PC-9 (cell line): ENCODE measurements around the gene SLC1A7. TPM values are rescaled to one million over a fixed set of nuclear protein-coding genes. Genes with fewer than 3 reads are reported as not detected.

Experiments
- BruUV-seq: library from RNA; stranded (reverse); fragments of 400-500 nt; replicated peaks from 2 replicates; lab custom pipeline; 2021; lab: Mats Ljungman, UMichigan
- CTCF ChIA-PET: fragments of 300-600 bp; sonication (Branson Sonifier 250); formaldehyde crosslinking; loops from one replicate; lab custom pipeline; 2022; ENCODE audit warnings: antibody characterized with exemption; lab: Charles Lee
- POLR2A ChIA-PET: fragments of 300-600 bp; sonication (Branson Sonifier 250); formaldehyde crosslinking; loops from one replicate; lab custom pipeline; 2022; ENCODE audit warnings: antibody characterized with exemption; ENCODE audit not compliant: unreplicated experiment; lab: Charles Lee
- DNase-seq, 2 experiments: peaks; one replicate each; pipeline versions ENCODE4 v3.0.0 to v3.0.0-alpha.2; 2015 to 2022; ENCODE audit warnings: mixed read lengths in 1 of 2
- H2AFZ ChIP-seq: fragments of 200-600 bp; sonication (generic); 2 replicates; pipeline ENCODE4 v1.8.1; 2017; ENCODE audit warnings: antibody characterized with exemption
- H3F3A ChIP-seq: fragments of 200-600 bp; sonication (generic); 2 replicates; pipeline ENCODE4 v1.8.1; 2017; ENCODE audit warnings: antibody characterized with exemption, mild to moderate bottlenecking, low read depth; ENCODE audit not compliant: insufficient read depth
- H3K27ac ChIP-seq: fragments of 200-600 bp; sonication (generic); 2 replicates; pipeline ENCODE4 v1.6.1; 2016; ENCODE audit warnings: mixed run types
- H3K27me3 ChIP-seq: fragments of 200-600 bp; sonication (generic); 2 replicates; pipeline ENCODE4 v1.6.1; 2016; ENCODE audit warnings: low read depth, mixed run types; ENCODE audit not compliant: insufficient read depth
- H3K36me3 ChIP-seq: fragments of 200-600 bp; sonication (generic); 2 replicates; pipeline ENCODE4 v1.6.1; 2016; ENCODE audit warnings: low read depth, mixed run types
- H3K4me1 ChIP-seq: fragments of 200-600 bp; sonication (generic); replicated peaks from 2 replicates; pipeline ENCODE4 v1.6.1; 2016; ENCODE audit warnings: mixed run types; ENCODE audit not compliant: insufficient read depth
- H3K4me2 ChIP-seq: fragments of 200-600 bp; sonication (generic); 2 replicates; pipeline ENCODE4 v1.6.1; 2017; ENCODE audit warnings: mixed run types
- H3K4me3 ChIP-seq: fragments of 200-600 bp; sonication (generic); 2 replicates; pipeline ENCODE4 v1.6.1; 2016; ENCODE audit warnings: mixed run types
- H3K79me2 ChIP-seq: fragments of 200-600 bp; sonication (generic); 2 replicates; pipeline ENCODE4 v1.6.1; 2017; ENCODE audit warnings: low read depth, mixed run types
- H3K9me2 ChIP-seq: fragments of 200-600 bp; sonication (generic); 2 replicates; pipeline ENCODE4 v1.8.1; 2017; ENCODE audit warnings: mild to moderate bottlenecking; ENCODE audit not compliant: insufficient read depth
- H3K9me3 ChIP-seq: fragments of 200-600 bp; sonication (generic); 2 replicates; pipeline ENCODE4 v1.8.1; 2016; ENCODE audit warnings: low read depth; ENCODE audit not compliant: insufficient read depth
- H4K20me1 ChIP-seq: fragments of 200-600 bp; sonication (generic); 2 replicates; pipeline ENCODE4 v1.8.1; 2017; ENCODE audit not compliant: insufficient read depth
- EZH2 ChIP-seq: fragments of 200-600 bp; sonication (generic); IDR thresholded peaks from 2 replicates; pipeline ENCODE4 v1.8.0; 2017; ENCODE audit warnings: antibody characterized with exemption, low read depth
- intact Hi-C: fragments of 100-400 bp; cut with micrococcal nuclease; formaldehyde crosslinking; loops from one replicate; pipeline ENCODE4 v1.10.0; 2022; ENCODE audit not compliant: unreplicated experiment
- total RNA-seq: library from RNA; stranded (reverse); gene quantifications from 2 replicates; pipeline ENCODE4 v1.2.3, GENCODE V29; 2021
- TF ChIP-seq, protein P1 (sequence below): fragments of 200-600 bp; sonication (generic); conservative IDR thresholded peaks from 2 replicates; pipeline ENCODE4 v1.6.1; 2017; ENCODE audit warnings: mixed run types, antibody characterized with exemption, mild to moderate bottlenecking, moderate library complexity

The SLC1A7 gene
- total RNA-seq, 1 experiment from 2014 or later = not detected

- no TSS peak for BruUV-seq
- H3K4me1 ChIP-seq = no peaks in the 10 kb centered on the region
- no peaks in the 10 kb centered on the region for H3K36me3 ChIP-seq
- no peak for DNase-seq
- H3K27me3 ChIP-seq = no peaks in the 10 kb centered on the region
- no peaks in the 10 kb centered on the region for H3K9me2 ChIP-seq
- H2AFZ ChIP-seq = no peak overlapping the region
- H3K4me3 ChIP-seq = no peak overlapping the region
- ChIA-PET POLR2A (no interaction called here), CTCF (no interaction called here)
- H3K27ac ChIP-seq = no peak overlapping the region
- intact Hi-C loops = no loop called here
- no peaks in the 10 kb centered on the region for H3F3A ChIP-seq
- no peak for TF ChIP-seq EZH2
- TF ChIP-seq, protein P1, sequence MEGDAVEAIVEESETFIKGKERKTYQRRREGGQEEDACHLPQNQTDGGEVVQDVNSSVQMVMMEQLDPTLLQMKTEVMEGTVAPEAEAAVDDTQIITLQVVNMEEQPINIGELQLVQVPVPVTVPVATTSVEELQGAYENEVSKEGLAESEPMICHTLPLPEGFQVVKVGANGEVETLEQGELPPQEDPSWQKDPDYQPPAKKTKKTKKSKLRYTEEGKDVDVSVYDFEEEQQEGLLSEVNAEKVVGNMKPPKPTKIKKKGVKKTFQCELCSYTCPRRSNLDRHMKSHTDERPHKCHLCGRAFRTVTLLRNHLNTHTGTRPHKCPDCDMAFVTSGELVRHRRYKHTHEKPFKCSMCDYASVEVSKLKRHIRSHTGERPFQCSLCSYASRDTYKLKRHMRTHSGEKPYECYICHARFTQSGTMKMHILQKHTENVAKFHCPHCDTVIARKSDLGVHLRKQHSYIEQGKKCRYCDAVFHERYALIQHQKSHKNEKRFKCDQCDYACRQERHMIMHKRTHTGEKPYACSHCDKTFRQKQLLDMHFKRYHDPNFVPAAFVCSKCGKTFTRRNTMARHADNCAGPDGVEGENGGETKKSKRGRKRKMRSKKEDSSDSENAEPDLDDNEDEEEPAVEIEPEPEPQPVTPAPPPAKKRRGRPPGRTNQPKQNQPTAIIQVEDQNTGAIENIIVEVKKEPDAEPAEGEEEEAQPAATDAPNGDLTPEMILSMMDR = no peak
- H4K20me1 ChIP-seq = no peaks in the 10 kb centered on the region
- no peak overlapping the region for H3K4me2 ChIP-seq
- no peaks in the 10 kb centered on the region for H3K9me3 ChIP-seq
- no peaks in the 10 kb centered on the region for H3K79me2 ChIP-seq
Measured at GRCh38 chr1:53075206-53075605, 67.2 kb downstream of the SLC1A7 start.

- no peak for DNase-seq
- intact Hi-C loops = no loop called here
- Histone ChIP-seq H3K4me1 (no peaks in the 10 kb centered on the region), H3K9me3 (no peaks in the 10 kb centered on the region), H3K4me3 (no peak overlapping the region), H3K36me3 (no peaks in the 10 kb centered on the region), H3K27ac (no peak overlapping the region), H3K27me3 (no peaks in the 10 kb centered on the region), H3K79me2 (no peaks in the 10 kb centered on the region), H4K20me1 (no peaks in the 10 kb centered on the region), H2AFZ (no peak overlapping the region), H3K9me2 (no peaks in the 10 kb centered on the region), H3K4me2 (no peak overlapping the region), H3F3A (no peaks in the 10 kb centered on the region)
- TF ChIP-seq EZH2 = no peak
- TF ChIP-seq, protein P1 = no peak
- BruUV-seq = no TSS peak
- ChIA-PET POLR2A (no interaction called here), CTCF (no interaction called here)
Measured at GRCh38 chr1:53074313-53075154, 67.9 kb downstream of the SLC1A7 start.

GRCh38 chr1:53073868-53074311, 68.5 kb downstream of the SLC1A7 start:
- no peaks in the 10 kb centered on the region for H4K20me1 ChIP-seq
- ChIA-PET CTCF (no interaction called here), POLR2A (no interaction called here)
- H3K4me3 ChIP-seq = no peak overlapping the region
- TF ChIP-seq, protein P1 = no peak
- no peak for TF ChIP-seq EZH2
- no peaks in the 10 kb centered on the region for H3K4me1 ChIP-seq
- BruUV-seq = no TSS peak
- DNase-seq = no peak
- H3K9me3 ChIP-seq = no peaks in the 10 kb centered on the region
- no peaks in the 10 kb centered on the region for H3K36me3 ChIP-seq
- intact Hi-C loops = no loop called here
- H3K4me2 ChIP-seq = no peak overlapping the region
- no peak overlapping the region for H2AFZ ChIP-seq
- H3K9me2 ChIP-seq = no peaks in the 10 kb centered on the region
- no peak overlapping the region for H3K27ac ChIP-seq
- H3K79me2 ChIP-seq = no peaks in the 10 kb centered on the region
- no peaks in the 10 kb centered on the region for H3F3A ChIP-seq
- H3K27me3 ChIP-seq = no peaks in the 10 kb centered on the region
